Transverse colon (tissue), 1 donor: ENCODE measurements around the gene CDK14.

Source experiments
- EP300 ChIP-seq: sonication (generic); formaldehyde crosslinking; IDR thresholded peaks from one replicate; pipeline ENCODE4 v1.6.1; 2017; ENCODE audit warnings: antibody characterized with exemption, low read depth
- POLR2A ChIP-seq: fragments of 450-650 bp; IDR thresholded peaks from one replicate; pipeline ENCODE4 v1.6.1; 2016; ENCODE audit warnings: antibody characterized with exemption, mild to moderate bottlenecking, moderate library complexity

DNA sequence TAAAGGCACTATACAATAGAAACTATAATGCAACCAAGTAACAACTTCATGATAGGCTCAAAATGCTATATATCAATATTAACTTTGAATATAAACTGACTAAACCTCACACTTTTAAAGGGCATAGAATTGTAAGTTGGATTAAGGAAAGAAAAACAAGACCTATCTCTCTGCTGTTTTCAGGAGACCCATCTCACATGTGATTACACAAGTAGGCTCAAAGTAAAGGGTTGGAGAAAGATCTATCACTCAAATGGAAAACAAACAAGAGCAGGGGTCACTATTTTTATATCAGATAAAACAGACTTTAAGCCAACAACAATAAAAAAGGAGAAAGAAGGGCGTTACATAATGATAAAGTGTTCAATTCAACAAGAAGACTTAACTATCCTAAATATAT lies 155.5 kb downstream of the CDK14 start:
- TF ChIP-seq POLR2A (no peak), EP300 (no peak)
